ENCODE results near the gene SEMA4F. TPM values are rescaled to one million over a fixed set of nuclear protein-coding genes. Genes with fewer than 3 reads are reported as not detected.

The SEMA4F gene
- polyA plus RNA-seq, 4 donors = 6.2 to 7.2 (median 6.8) TPM

DNA sequence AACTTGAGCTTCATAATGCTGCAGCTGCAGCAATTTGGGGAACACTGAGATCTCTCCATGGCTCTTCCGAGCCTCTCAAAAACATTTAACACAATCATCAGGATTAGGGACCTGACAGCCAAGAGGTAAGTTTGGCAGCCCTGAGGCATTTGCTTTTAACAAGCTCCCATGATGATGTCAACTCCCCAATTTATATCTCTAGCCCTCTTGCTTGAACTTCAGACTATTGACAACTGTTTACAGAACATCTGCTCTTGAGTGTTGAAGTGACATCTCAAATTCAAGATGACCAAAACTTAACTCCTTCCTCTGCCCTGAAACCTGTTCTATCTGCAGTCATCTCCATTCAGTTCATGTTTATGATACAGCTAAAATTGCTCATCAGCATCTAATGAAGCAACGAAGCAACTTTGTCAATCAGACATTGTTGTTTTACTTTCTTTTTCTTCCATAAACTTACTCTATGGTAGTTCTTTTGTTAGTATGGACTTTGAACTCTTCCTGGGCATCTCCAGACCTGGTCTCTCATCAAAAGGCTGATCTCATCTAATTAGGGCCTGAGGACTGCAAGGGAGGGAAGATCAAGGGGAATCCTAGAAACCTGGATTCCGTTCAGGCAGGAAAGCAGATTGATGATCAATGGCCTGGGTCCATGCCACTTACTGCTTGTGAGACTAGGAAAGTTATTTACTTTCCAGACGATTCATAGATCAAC is 48.1 kb downstream of the SEMA4F start:
- no peak for DNase-seq (ENCODE audit: low read depth in 4 of 4, low spot score in 3 of 4)

DNA sequence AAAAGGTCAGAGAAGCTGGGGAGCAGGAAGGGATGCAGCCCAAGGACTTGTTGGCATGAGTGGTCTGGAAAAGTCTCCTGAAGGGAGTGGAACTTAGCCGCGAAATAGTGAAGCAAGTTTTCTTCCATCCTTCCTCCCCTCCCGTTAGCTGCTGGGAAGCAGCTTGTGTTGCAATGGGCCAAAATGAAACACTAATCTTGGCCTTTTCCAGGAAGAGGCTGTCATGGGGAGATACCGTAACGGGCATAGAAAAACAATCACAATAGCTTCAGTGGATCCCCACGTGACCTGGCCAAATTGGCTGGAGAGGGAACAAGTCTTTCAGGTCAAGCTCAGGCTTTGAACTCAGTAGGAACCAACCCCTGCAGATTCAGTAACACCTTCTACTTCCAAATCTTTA is 49.3 kb downstream of the SEMA4F start:
- DNase-seq (ENCODE audit: low read depth in 4 of 4, low spot score in 3 of 4) = no peak

DNA sequence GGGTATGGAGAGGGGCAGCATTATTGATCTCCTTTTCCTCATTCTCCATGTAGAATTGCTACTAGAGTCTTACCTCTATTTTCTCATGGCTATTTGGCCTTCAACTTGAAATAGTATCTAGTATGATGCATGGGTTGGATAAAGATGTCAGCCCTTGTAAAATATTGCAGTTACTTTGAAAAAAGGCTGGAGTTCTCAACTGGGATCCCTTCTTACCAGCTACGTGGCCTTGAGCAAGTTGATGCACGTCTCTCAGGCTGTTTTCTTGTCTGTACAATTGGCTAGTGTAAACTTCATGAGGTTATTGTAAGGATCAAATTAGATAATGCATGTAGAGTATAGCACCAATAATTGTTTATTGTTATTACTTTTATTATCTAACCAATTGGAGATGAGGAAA is 50.2 kb downstream of the SEMA4F start:
- DNase-seq (ENCODE audit: low read depth in 4 of 4, low spot score in 3 of 4) = no peak

DNA sequence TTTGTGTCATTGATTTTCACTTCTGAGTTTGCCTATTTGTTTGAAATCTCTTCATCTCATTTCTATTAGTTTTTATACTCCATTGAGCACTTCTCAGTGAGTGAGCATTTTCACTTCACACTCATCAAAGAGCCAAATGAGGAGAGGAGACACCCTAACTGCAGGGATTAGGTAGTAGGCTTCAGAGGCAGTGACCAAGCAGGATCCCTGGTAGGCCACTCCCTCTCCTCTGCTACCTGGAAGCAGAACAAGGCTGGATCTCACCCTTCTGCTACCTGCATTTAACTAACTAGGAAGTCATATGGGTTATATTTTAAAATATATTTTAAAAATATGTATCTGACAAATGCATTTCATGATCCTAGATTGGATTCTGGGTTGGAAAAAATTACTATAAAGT is 52.7 kb downstream of the SEMA4F start:
- no peak for DNase-seq (ENCODE audit: low read depth in 4 of 4, low spot score in 3 of 4)

DNA sequence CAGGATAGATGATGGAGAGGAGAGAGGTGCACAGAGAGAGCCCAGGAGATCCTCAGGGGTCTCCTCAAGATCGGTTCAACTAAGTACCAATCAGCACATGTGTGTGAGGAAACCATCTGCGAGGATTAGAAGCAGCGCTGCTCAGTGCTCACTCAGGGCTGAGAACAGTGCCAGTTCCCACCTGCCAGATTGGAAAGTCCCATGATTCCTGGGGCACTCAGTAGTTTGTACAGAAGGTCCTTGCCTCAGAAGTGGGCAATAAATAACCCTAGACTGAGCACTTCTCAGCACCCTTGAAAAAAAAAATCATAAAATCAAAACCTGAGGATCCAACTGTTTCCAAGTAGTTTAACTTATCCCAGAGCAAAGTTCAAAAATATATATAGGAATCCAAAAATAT is 53.8 kb downstream of the SEMA4F start:
- DNase-seq (ENCODE audit: low read depth in 4 of 4, low spot score in 3 of 4) = no peak

DNA sequence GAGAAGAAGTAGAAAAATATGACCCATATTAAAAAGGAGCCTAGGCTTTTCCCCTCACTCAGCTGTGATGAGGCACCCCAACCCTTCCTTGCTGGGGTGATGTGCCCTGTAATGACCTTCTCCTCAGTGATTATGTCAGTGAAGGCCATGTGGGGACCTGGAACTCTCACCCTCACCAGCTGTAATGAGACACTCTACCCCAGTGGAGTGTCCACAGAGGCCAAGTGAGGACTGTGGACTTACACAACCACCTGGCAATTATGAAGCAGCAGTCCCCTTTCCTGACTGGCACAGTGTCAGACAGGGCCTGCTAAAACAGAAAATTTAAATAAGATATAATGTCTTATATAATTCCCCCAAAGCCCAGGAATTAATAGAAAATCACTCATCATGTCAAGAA is 54.2 kb downstream of the SEMA4F start:
- DNase-seq (ENCODE audit: low read depth in 4 of 4, low spot score in 3 of 4) = no peak

DNA sequence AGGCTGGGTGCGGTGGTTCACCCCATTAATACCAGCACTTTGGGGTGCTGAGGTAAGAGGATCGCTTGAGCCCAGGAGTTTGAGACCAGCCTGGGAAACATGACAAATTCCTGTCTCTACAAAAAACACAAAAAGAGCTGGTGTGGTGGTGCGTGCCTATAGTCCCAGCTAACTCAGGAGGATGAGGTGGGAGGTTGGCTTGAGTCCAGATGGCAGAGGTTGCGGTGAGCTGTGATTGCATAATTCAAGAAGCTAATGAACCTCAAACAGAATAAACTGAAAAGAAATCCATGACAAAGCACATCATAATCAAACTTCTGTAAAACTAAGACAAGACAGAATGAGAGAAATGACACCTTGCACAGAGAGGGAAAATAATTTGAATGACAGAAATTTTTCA is 54.8 kb downstream of the SEMA4F start:
- DNase-seq (ENCODE audit: low read depth in 4 of 4, low spot score in 3 of 4) = no peak

DNA sequence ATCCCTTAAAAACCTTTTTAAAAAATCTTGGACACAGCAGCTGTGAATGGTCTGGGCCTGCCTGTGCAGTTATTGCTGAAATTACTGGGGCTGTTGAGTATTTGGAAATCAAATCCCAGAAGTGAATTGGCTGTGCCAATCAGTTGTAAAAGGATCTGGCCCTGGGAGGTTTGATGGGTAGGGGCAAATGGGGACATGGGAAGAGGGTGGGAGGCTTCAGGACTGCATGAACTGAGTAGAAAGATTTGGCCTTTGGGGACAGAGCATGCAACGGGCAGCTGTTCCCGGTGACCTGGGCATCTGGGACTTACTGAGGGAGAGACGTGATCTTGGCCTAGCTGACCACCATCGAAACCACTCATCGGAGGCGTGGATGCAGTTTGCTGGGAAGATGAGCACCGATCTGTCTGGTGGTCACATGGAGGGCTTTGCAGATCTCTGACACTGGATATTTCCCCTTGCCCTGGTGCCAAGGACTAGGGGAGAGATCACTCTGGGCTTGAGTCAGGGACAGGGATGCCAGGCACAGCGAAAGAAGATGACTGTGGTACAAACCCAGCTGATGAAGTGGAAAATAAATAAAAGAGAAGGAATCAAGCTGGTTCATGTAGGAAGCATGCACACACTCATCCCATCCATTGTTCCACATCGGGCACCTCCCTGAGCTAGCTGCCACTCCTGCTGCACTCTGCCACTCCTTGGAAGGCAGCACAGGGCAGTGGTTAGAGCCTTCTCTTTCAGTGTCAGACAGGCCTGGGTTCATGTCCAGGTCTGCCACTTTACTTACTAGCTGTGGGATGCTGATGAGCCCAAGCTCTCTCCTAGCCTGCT is 58.4 kb downstream of the SEMA4F start:
- DNase-seq (ENCODE audit: low read depth in 4 of 4, low spot score in 3 of 4) = no peak

DNA sequence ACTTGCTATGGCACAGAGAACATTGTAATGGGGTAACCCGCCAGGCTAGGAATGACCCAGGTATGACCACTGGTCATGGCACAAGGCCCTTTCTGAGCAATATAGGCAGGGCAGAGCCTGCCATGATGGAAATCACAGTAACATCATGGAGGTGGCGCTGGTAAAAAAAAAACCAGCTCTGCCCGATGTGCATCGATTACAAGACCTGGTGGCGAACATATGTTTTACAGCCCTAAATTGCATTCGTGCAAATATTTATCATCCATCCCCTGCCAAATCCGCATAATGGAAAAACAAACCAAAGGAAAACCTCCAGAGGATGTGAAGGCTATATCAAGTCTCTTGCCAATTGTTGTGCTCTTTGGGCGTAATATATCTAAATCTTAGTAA is 60.6 kb downstream of the SEMA4F start:
- DNase-seq (ENCODE audit: low read depth in 4 of 4, low spot score in 3 of 4) = no peak

DNA sequence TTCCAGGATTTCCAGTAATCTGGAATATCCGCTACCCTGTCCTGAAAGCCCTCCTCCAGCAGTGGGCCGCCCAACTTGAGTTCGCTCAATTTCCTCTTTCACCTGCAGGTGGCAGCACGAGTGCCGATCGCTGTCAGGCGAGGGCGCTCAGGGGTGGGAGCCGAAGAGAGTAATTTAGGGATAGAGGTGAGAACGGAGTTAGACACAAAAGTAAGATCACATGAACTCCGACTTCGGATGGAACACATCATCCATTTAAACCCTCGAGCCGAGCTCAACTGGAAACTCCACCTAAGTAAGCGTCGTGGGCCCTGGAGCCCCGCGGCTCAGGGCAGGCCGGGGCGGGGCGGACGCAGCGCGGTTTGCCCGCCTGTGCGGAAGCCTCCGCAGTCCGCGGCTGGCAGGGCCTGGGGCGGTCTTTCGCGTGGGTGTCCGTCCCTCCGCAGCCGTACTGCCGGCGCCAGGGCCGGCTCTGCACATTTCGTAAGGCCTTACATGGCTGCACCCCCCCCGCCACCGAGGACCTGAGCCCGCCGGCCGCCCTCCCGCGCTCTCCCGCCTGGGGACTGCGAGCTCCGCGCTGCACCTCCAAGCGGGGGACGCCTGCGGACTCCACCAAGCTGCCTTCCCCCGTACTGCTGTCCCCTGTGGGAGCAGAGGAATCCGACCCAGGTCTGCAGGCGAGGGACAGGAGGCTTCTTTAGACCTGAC is 61.2 kb downstream of the SEMA4F start:
- peak; percentile 45 to 68 (median 65) for DNase-seq (ENCODE audit: low read depth in 4 of 4, low spot score in 3 of 4)

DNA sequence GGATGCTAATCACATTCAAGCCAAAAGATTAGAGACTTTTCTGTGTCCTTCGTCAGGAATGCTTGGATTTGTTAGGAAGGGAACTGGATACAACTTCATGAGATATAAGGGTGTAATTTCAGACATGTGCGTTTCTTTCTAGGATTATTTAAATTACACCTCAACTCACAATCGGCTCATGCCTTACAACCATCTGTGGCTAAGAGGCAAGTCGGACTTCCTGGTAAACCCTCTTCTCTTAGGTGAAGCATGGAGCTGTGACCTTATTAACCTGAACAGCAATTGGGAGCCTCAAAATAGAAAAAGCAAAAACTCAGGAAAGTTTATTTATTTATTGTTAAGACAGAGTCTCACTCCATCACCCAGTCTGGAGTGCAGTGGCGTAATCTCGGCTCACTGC is 61.8 kb downstream of the SEMA4F start:
- DNase-seq (ENCODE audit: low read depth in 4 of 4, low spot score in 3 of 4) = peak in 1 of 4 donors; percentile 14

DNA sequence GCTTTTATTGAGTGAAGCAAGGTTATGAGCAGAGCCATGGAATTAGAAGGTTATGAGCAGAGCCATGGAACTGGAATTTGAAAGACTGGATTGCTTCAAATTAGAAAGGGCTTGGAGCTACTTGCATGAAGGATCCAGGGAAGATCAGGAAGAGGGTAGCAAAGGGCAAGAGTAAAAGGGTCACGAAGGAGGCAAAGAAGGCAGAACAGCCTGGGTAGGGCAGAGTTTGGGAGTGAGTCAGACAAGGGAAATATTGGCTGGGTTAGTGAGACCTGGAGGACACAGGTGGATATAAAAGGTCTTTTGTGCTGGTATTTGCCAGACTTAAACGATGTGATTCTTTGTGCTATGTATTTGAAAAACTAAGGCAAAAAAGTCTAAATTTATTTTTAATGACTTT is 65.0 kb downstream of the SEMA4F start:
- DNase-seq (ENCODE audit: low read depth in 4 of 4, low spot score in 3 of 4) = no peak

DNA sequence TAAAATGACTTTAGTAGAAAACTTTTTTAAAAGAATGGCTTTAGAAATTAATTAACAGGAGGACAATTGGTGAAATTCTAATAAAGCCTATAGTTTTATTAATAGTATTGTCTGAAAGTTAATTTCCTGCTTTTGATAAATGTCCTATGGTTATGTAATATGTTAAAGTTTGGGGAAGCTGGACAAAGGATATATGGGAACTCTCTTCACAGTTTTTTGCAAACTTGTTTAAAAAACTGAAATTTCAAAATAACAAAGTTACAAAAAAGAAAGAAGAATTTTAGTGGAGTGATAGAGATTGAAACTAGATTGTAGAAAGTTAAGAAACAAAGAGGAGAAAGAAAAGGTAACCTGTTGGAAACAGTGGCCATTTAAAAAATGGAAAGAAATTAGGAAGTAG is 67.3 kb downstream of the SEMA4F start:
- DNase-seq (ENCODE audit: low read depth in 4 of 4, low spot score in 3 of 4) = no peak

DNA sequence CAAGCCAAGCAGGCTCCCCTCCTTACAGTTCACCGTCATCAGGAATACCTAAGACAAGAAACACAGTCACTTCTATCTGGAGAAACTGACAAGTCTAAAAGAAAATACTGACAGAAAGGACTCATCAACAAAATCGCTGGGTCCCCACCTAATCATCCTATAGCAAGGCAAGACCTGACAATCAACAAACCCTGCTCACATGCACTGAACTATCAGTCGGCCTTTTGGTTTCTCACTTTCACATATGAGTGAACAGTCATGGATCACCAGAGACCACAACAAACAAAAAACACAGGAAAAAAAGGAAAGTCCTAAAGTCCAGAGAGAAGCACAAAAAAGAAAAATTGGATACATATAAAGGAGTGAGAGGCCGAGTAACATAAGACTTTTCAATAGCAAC is 70.4 kb downstream of the SEMA4F start:
- no peak for DNase-seq (ENCODE audit: low read depth in 4 of 4, low spot score in 3 of 4)

DNA sequence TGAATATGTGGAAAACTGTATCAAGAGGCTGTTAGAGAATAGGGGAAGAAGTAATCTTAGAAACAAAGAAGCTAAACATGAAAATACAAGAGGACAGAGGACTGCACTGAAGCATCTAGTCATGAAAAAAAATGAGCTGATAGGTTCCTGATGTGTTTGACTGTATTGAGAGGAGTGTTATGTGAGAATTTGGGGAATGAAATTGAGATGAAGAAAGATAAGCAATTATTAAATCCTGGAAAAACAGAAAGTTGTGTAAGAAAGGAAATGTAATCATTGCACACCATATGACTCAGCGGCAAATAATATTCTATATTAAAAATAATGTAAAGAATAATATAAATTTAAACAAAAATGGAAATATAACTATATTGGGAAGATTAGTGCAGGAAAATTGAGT is 71.2 kb downstream of the SEMA4F start:
- no peak for DNase-seq (ENCODE audit: low read depth in 4 of 4, low spot score in 3 of 4)

DNA sequence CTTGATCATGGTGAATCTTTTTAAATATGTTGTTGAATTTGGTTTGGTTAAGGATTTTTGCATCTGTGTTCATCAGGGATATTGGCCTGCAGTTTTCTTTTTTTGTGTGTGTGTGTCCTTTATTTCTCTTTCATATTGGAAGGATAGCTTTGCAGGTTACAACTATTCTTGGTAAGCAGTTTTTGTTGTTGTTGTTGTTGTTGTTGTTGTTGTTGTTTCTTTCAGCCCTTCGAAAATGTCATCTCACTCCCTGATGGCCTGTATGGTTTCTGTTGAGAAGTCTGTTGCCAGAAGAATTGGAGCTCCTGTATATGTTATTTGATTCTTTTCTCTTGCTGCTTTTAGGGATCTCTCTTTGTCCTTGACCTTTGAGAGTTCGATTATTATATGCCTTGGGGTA is 74.8 kb downstream of the SEMA4F start:
- no peak for DNase-seq (ENCODE audit: low read depth in 4 of 4, low spot score in 3 of 4)

DNA sequence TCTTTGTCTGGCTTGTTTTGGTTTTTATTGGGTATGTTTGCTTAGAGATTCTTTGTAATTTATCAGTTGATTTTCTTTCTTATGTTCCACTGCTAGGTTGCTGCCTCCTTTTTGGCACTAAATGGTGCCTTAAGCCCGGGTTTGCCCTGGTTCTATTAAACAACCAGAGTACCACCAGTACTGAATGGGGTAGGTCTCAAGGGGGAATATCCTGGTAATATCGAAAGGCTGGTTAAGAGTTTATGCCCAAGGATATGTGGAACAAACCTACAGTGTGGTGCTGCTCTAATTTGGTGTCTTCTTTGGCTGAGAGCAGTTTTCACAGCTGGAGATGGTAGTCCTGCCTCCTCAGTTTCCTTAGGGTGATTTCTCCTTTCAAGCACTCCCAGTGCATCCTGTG is 76.5 kb downstream of the SEMA4F start:
- no peak for DNase-seq (ENCODE audit: low read depth in 4 of 4, low spot score in 3 of 4)

Other genes starting within 250 kb of the SEMA4F start
- 1 to 10 TPM; 4.6 to 9.0 (median 6.4) TPM for gene C2orf81, start 232.6 kb upstream of the SEMA4F start, polyA plus RNA-seq (ENCODE audit: insufficient read length in 4 of 4)
- 10 to 100 TPM; 25.2 to 42.7 (median 36.2) TPM for gene WDR54, start 232.5 kb upstream of the SEMA4F start, polyA plus RNA-seq (ENCODE audit: insufficient read length in 4 of 4)
- 10 to 100 TPM; 36.1 to 85.3 (median 56.9) TPM for gene RTKN, start 212.3 kb upstream of the SEMA4F start, polyA plus RNA-seq (ENCODE audit: insufficient read length in 4 of 4)
- gene INO80B, start 199.2 kb upstream of the SEMA4F start, polyA plus RNA-seq (ENCODE audit: insufficient read length in 4 of 4) = 10 to 100 TPM; 14.6 to 31.8 (median 21.2) TPM
- 100 to 1,000 TPM in 2 of 4 donors, 10 to 100 TPM in 2; 68.7 to 119 (median 98.4) TPM for gene WBP1, start 195.8 kb upstream of the SEMA4F start, polyA plus RNA-seq (ENCODE audit: insufficient read length in 4 of 4)
- 10 to 100 TPM; 34.6 to 66.6 (median 49.1) TPM for gene MOGS, start 188.9 kb upstream of the SEMA4F start, polyA plus RNA-seq (ENCODE audit: insufficient read length in 4 of 4)
- gene MRPL53, start 181.6 kb upstream of the SEMA4F start, polyA plus RNA-seq (ENCODE audit: insufficient read length in 4 of 4) = 10 to 100 TPM; 29.5 to 57.5 (median 40.3) TPM
- 10 to 100 TPM in 3 of 4 donors, 1 to 10 TPM in 1; 7.5 to 16.7 (median 11.2) TPM for gene CCDC142, start 171.2 kb upstream of the SEMA4F start, polyA plus RNA-seq (ENCODE audit: insufficient read length in 4 of 4)
- 10 to 100 TPM; 24.5 to 40.3 (median 29.3) TPM for gene TTC31, start 171.2 kb upstream of the SEMA4F start, polyA plus RNA-seq (ENCODE audit: insufficient read length in 4 of 4)
- 1 to 10 TPM; 1.3 to 5.4 (median 2.4) TPM for gene LBX2, start 154.6 kb upstream of the SEMA4F start, polyA plus RNA-seq (ENCODE audit: insufficient read length in 4 of 4)
- 10 to 100 TPM; 23.7 to 34.9 (median 27.0) TPM for gene PCGF1, start 146.6 kb upstream of the SEMA4F start, polyA plus RNA-seq (ENCODE audit: insufficient read length in 4 of 4)
- gene TLX2, start 139.8 kb upstream of the SEMA4F start, polyA plus RNA-seq (ENCODE audit: insufficient read length in 4 of 4) = under 1 TPM in 2 of 4 donors, not detected in 2; 0.08 to 0.23 TPM
- under 1 TPM; 0.16 to 0.35 (median 0.29) TPM for gene DQX1, start 128.0 kb upstream of the SEMA4F start, polyA plus RNA-seq (ENCODE audit: insufficient read length in 4 of 4)
- 100 to 1,000 TPM in 2 of 4 donors, 10 to 100 TPM in 2; 84.6 to 125 (median 102) TPM for gene AUP1, start 124.5 kb upstream of the SEMA4F start, polyA plus RNA-seq (ENCODE audit: insufficient read length in 4 of 4)
- gene HTRA2, start 124.3 kb upstream of the SEMA4F start, polyA plus RNA-seq (ENCODE audit: insufficient read length in 4 of 4) = 10 to 100 TPM; 27.5 to 35.0 (median 30.7) TPM
- gene LOXL3, start 100.3 kb upstream of the SEMA4F start, polyA plus RNA-seq (ENCODE audit: insufficient read length in 4 of 4) = 10 to 100 TPM in 1 of 4 donors, 1 to 10 TPM in 3; 9.2 to 11.4 (median 9.6) TPM
- gene DOK1, start 99.5 kb upstream of the SEMA4F start, polyA plus RNA-seq (ENCODE audit: insufficient read length in 4 of 4) = 10 to 100 TPM in 1 of 4 donors, 1 to 10 TPM in 3; 7.4 to 10.3 (median 8.4) TPM
- gene M1AP, start 5.9 kb upstream of the SEMA4F start, polyA plus RNA-seq (ENCODE audit: insufficient read length in 4 of 4) = 1 to 10 TPM in 2 of 4 donors, under 1 TPM in 2; 0.41 to 1.3 (median 0.81) TPM
- gene HK2, start 179.9 kb downstream of the SEMA4F start, polyA plus RNA-seq (ENCODE audit: insufficient read length in 4 of 4) = 10 to 100 TPM in 3 of 4 donors, 1 to 10 TPM in 1; 4.0 to 14.7 (median 10.3) TPM

Data from left renal pelvis (tissue), 4 donors.